ENCODE results near the gene FGF1. TPM values are rescaled to one million over a fixed set of nuclear protein-coding genes. Genes with fewer than 3 reads are reported as not detected.

FGF1 gene
- total and polyA plus RNA-seq, 2 donors (not counting 3 experiments of a cell fraction or from before 2014, with no cell fraction given), result not detected

DNA sequence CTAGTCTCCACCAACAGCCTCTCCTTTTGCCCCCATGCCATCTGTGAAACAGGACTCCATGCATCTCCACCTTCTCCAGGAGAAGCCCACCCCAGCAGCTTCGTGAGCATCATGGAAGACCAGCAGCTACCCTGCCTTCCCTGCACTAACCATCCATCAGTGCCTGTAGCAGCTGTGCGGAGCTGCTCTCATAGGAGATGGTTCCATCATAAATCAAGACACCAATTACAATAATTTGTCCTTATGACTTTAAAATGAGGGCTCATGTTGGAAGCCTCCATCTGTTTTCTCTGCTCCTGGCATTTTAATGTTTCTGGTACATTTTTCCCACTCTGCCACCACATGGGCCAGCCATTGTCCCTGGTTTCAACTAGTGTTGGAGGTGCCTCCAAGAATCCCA, 69.9 kb downstream of the FGF1 start:
- Histone ChIP-seq H2AFZ (ENCODE audit: low read depth, low read length) (no peak overlapping the region), H3K4me1 (ENCODE audit: control insufficient read depth, extremely low read depth, insufficient read depth, low read length) (no peaks in the 10 kb centered on the region), H3K9me1 (replicated peaks; ENCODE audit: control insufficient read depth, extremely low read depth, insufficient read depth, low read length) (no peaks in the 10 kb centered on the region), H3K27me3 (ENCODE audit: control insufficient read depth in 2 of 2, insufficient read depth in 2 of 2, low read length in 2 of 2) (peaks cover 0 to 11% of the 10 kb centered on the region in 2 experiments), H3K27ac (ENCODE audit: insufficient read depth, low read depth, low read length) (no peak overlapping the region), H3K4me2 (ENCODE audit: insufficient read depth, low read length) (no peak overlapping the region), H3K36me3 (ENCODE audit: control insufficient read depth in 2 of 2, extremely low read depth in 1 of 2, insufficient read depth in 2 of 2, low read length in 2 of 2) (no peaks in the 10 kb centered on the region), H3K4me3 (replicated peaks in 1 of 3; ENCODE audit: insufficient read depth in 1 of 3, low read depth in 1 of 3, low read length in 3 of 3) (no peak overlapping the region), H4K20me1 (replicated peaks; ENCODE audit: control insufficient read depth, extremely low read depth, insufficient read depth, low read length) (no peaks in the 10 kb centered on the region), H3K79me2 (ENCODE audit: control insufficient read depth, insufficient read depth, low read length) (no peaks in the 10 kb centered on the region), H3K9me3 (replicated peaks; ENCODE audit: control insufficient read depth, insufficient read depth, low read length) (no peaks in the 10 kb centered on the region), H3K9ac (replicated peaks; ENCODE audit: extremely low read depth, insufficient read depth, low read length) (no peak overlapping the region)
- FAIRE-seq (no peak), DNase-seq (ENCODE audit: low read depth, low spot score) (no peak)
- BruUV-seq (replicated peaks), result no TSS peak
- ChIA-PET POLR2A (no interaction called here), CTCF (interaction anchor here (2.5 to 3.5 kb wide), 2 partner anchors 40 to 273 kb away, joined by 8 to 23 read pairs; no protein-coding TSS in a partner anchor)
- dilution Hi-C loops (cut with MboI; ENCODE audit: extremely low pct_ligation_motif_present, low sequenced_read_pairs), result no loop called here
- TF ChIP-seq, protein P1, sequence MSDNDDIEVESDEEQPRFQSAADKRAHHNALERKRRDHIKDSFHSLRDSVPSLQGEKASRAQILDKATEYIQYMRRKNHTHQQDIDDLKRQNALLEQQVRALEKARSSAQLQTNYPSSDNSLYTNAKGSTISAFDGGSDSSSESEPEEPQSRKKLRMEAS (IDR thresholded peaks at IDR 0.05; ENCODE audit: insufficient read depth, insufficient read length), result no peak
- TF ChIP-seq POLR2A (IDR thresholded peaks at IDR 0.05; ENCODE audit: low read depth, low read length) (no peak), POLR2AphosphoS5 (IDR thresholded peaks at IDR 0.05; ENCODE audit: insufficient read depth, low read depth, low read length) (no peak), MYC (IDR thresholded peaks at IDR 0.05; ENCODE audit: low read depth, low read length) (no peak), GATA2 (IDR thresholded peaks at IDR 0.05; ENCODE audit: insufficient read depth, insufficient read length, low read depth, low read length) (no peak)
- intact Hi-C loops (cut with micrococcal nuclease), result no loop called here

DNA sequence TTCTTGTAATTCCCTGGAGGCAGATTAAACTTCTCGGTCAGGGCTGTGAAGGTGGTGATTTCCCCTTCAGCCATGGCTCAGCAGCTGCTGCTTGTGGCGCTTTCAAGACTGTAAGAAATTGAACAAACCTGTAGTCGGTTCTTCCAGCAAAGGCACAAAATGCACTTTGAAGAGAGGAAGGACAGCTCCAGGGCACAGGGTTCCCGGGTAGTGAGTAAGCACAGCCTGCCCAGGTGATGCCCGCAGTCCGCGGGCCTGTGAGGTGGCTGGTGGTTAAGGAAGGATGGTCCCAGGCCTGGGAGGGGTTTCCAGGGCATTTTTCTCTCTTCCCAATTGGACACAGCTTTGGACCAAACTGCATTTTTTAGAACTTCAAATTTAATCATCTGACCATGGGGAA, 71.8 kb downstream of the FGF1 start:
- CTCF ChIA-PET, result interaction anchor here (1.3 to 3.5 kb wide), 5 partner anchors 41 to 274 kb away, joined by 4 to 23 read pairs (median 8); no protein-coding TSS in a partner anchor

More for the DNA sequence above, 71.8 kb downstream of the FGF1 start:
- TF ChIP-seq POLR2A (IDR thresholded peaks at IDR 0.05; ENCODE audit: low read depth, low read length) (no peak), POLR2AphosphoS5 (IDR thresholded peaks at IDR 0.05; ENCODE audit: insufficient read depth, low read depth, low read length) (no peak), EZH2 (IDR thresholded peaks at IDR 0.05; ENCODE audit: borderline replicate concordance, low read depth, low read length, severe bottlenecking) (no peak), GATA2 (IDR thresholded peaks at IDR 0.05; ENCODE audit: insufficient read depth, insufficient read length, low read depth, low read length) (no peak), FOS (IDR thresholded peaks at IDR 0.05; ENCODE audit: borderline replicate concordance, insufficient read depth, low read length) (no peak), JUN (IDR thresholded peaks at IDR 0.05; ENCODE audit: borderline replicate concordance, insufficient read depth, insufficient read length, low read depth) (no peak), MYC (IDR thresholded peaks at IDR 0.05; ENCODE audit: low read depth, low read length) (no peak)
- TF ChIP-seq, protein P1 (IDR thresholded peaks at IDR 0.05; ENCODE audit: insufficient read depth, insufficient read length), result no peak
- TF ChIP-seq, protein P2, sequence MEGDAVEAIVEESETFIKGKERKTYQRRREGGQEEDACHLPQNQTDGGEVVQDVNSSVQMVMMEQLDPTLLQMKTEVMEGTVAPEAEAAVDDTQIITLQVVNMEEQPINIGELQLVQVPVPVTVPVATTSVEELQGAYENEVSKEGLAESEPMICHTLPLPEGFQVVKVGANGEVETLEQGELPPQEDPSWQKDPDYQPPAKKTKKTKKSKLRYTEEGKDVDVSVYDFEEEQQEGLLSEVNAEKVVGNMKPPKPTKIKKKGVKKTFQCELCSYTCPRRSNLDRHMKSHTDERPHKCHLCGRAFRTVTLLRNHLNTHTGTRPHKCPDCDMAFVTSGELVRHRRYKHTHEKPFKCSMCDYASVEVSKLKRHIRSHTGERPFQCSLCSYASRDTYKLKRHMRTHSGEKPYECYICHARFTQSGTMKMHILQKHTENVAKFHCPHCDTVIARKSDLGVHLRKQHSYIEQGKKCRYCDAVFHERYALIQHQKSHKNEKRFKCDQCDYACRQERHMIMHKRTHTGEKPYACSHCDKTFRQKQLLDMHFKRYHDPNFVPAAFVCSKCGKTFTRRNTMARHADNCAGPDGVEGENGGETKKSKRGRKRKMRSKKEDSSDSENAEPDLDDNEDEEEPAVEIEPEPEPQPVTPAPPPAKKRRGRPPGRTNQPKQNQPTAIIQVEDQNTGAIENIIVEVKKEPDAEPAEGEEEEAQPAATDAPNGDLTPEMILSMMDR (IDR thresholded peaks at IDR 0.05; ENCODE audit: extremely low read depth in 1 of 2, insufficient read depth in 1 of 2, low read depth in 1 of 2, low read length in 2 of 2), result no peak
- Histone ChIP-seq H4K20me1 (replicated peaks; ENCODE audit: control insufficient read depth, extremely low read depth, insufficient read depth, low read length) (no peaks in the 10 kb centered on the region), H3K4me3 (replicated peaks in 1 of 3; ENCODE audit: insufficient read depth in 1 of 3, low read depth in 1 of 3, low read length in 3 of 3) (no peak overlapping the region), H3K9me1 (replicated peaks; ENCODE audit: control insufficient read depth, extremely low read depth, insufficient read depth, low read length) (no peaks in the 10 kb centered on the region), H3K4me1 (ENCODE audit: control insufficient read depth, extremely low read depth, insufficient read depth, low read length) (no peaks in the 10 kb centered on the region), H3K27me3 (ENCODE audit: control insufficient read depth in 2 of 2, insufficient read depth in 2 of 2, low read length in 2 of 2) (peaks cover 0 to 16% of the 10 kb centered on the region in 2 experiments), H3K9me3 (replicated peaks; ENCODE audit: control insufficient read depth, insufficient read depth, low read length) (no peaks in the 10 kb centered on the region), H3K79me2 (ENCODE audit: control insufficient read depth, insufficient read depth, low read length) (no peaks in the 10 kb centered on the region), H2AFZ (ENCODE audit: low read depth, low read length) (no peak overlapping the region), H3K9ac (replicated peaks; ENCODE audit: extremely low read depth, insufficient read depth, low read length) (no peak overlapping the region), H3K27ac (ENCODE audit: insufficient read depth, low read depth, low read length) (no peak overlapping the region), H3K36me3 (ENCODE audit: control insufficient read depth in 2 of 2, extremely low read depth in 1 of 2, insufficient read depth in 2 of 2, low read length in 2 of 2) (no peaks in the 10 kb centered on the region), H3K4me2 (ENCODE audit: insufficient read depth, low read length) (no peak overlapping the region)
- dilution Hi-C loops (cut with MboI; ENCODE audit: extremely low pct_ligation_motif_present, low sequenced_read_pairs) (no loop called here), intact Hi-C loops (cut with micrococcal nuclease) (loop anchor here (5.0 kb wide), 1 partner anchor 268 kb away; no protein-coding TSS in a partner anchor)
- no peak for DNase-seq (ENCODE audit: low read depth, low spot score)
- no peak for FAIRE-seq
- POLR2A ChIA-PET, result no interaction called here
- BruUV-seq (replicated peaks), result no TSS peak

Data from endothelial cell of umbilical vein (primary cell).